Heart right ventricle (tissue), 16 donors: ENCODE measurements around the gene AGAP1. TPM values are rescaled to one million over a fixed set of nuclear protein-coding genes. Genes with fewer than 3 reads are reported as not detected.

ENCODE experiments used
- ATAC-seq, 8 donors: fragments of 200-7000 bp; cut with Tn5 transposase; one replicate each; pipeline ENCODE4 v1.9.1; 2020; ENCODE audit warnings: mild to moderate bottlenecking in 8 of 8, moderate library complexity in 8 of 8, moderate number of reproducible peaks in 1 of 8
- DNase-seq, 2 donors: peaks; one replicate each; pipeline ENCODE4 v3.0.0-alpha.2; 2020
- H3K27ac ChIP-seq, 10 donors: fragments of 200-600 bp; sonication (generic) in 2 of 10; one replicate each; pipeline versions ENCODE4 v1.5.0 to v1.8.0; 2020 to 2022; ENCODE audit warnings: mild to moderate bottlenecking in 3 of 10
- H3K27me3 ChIP-seq, 7 donors: fragments of 200-600 bp; one replicate each; pipeline ENCODE4 v1.8.0; 2021 to 2022; ENCODE audit warnings: mild to moderate bottlenecking in 2 of 7
- H3K36me3 ChIP-seq, 9 donors: fragments of 200-600 bp; sonication (generic) in 1 of 9; one replicate each; pipeline versions ENCODE4 v1.5.0 to v1.8.0; 2020 to 2022; ENCODE audit warnings: mild to moderate bottlenecking in 2 of 9
- H3K4me1 ChIP-seq, 9 donors: fragments of 200-600 bp; sonication (generic) in 1 of 9; one replicate each; pipeline versions ENCODE4 v1.5.0 to v1.8.0; 2020 to 2022; ENCODE audit warnings: mild to moderate bottlenecking in 4 of 9
- H3K4me3 ChIP-seq, 10 donors: fragments of 200-600 bp; sonication (generic) in 2 of 10; one replicate each; pipeline versions ENCODE4 v1.5.0 to v1.8.0; 2020 to 2022; ENCODE audit warnings: mild to moderate bottlenecking in 7 of 10, moderate library complexity in 2 of 10
- H3K9me3 ChIP-seq, 11 donors: fragments of 200-600 bp in 10 of 11; sonication (generic) in 2 of 11; one replicate each; pipeline versions ENCODE4 v1.5.0 to v1.8.0; 2013 to 2022; ENCODE audit warnings: mild to moderate bottlenecking in 2 of 11, control low read depth in 1 of 11, moderate library complexity in 1 of 11
- CTCF ChIP-seq, 9 donors: fragments of 200-600 bp; sonication (generic) in 2 of 9; IDR thresholded peaks; one replicate each; pipeline versions ENCODE4 v1.5.0 to v1.8.0; 2021 to 2022; ENCODE audit warnings: antibody characterized with exemption in 9 of 9, mild to moderate bottlenecking in 5 of 9, moderate library complexity in 1 of 9
- WGBS, 2 donors: extraction: QIAGEN DNeasy Blood & Tissue Kit; methylation state at CpG; one replicate each; pipeline ENCODE4 v1.1.7; 2013; ENCODE audit warnings: inconsistent platforms in 1 of 2; 5-methylcytosine and 5-hydroxymethylcytosine counted together
- intact Hi-C, 10 donors: fragments of 100-400 bp; cut with DNase I; formaldehyde crosslinking; loops; one replicate each; pipeline versions ENCODE4 v1.11.1 to v1.14.2; 2022
- polyA plus RNA-seq, 2 donors: library from polyadenylated mRNA; stranded (reverse); fragments of 200-250 nt; gene quantifications; one replicate each; pipeline ENCODE4 v1.2.3, GENCODE V29; 2013
- total RNA-seq, 10 donors: library from RNA; stranded (reverse); fragmentation: NEBNext Ultra II Directional in 3 of 10; extraction: Animal tissue kit (Norgen Biotek cat#: 25700) in 3 of 10; gene quantifications; one replicate each; pipeline versions ENCODE4 v1.2.1 to v1.2.4, GENCODE V29; 2021 to 2023
- donor health status: Arrhythmogenic right ventricular cardiomyopathy.
- donor health status: ischemic (EF 13 %, LVEDD 7.1; RV severe dilation, severe dysfunction).
- donor health status: healthy with polysubstance abuse.
- donor health status: DM: no; HTN: yes; CAD: no.
- donor health status: DM: no; HTN: no; CAD: no.
- donor health status: ischemic (EF 25% LVEDD 6.9; RV normal size, moderate dysfunction).
- donor health status: ischemic (EF 25% LVEDD 5.7; RV mildly dilated, moderate dysfunction).
- donor health status: healthy.
- donor health status: DM: yes; HTN: yes; CAD: no.
- donor health status: Ischemic cardiomyopathy.
- donor health status: ischemic (EF 35%, LVEDD 5.7; RV mildly dilated, moderate dysfunction).
- donor health status: nonischemic (EF 11% LVEDD 7.7; RV severe dilation, severe dysfunction).
- donor health status: DM: yes; HTN: yes; CAD: no.
- donor health status: PGD.
- donor health status: ischemic (EF 29% LVEDD 5.4; RV normal size, mild dysfunction).
- donor health status: nonischemic (EF 23%, LVEDD 6.1; RV moderate dilation, normal function).

Gene AGAP1
- total and polyA plus RNA-seq, 12 donors: 3.5 to 29.2 (median 19.4) TPM

GRCh38 chr2:235512699-235513053, 18.8 kb downstream of the AGAP1 start:
- TF ChIP-seq CTCF (IDR thresholded peaks at IDR 0.05): no peak
- Histone ChIP-seq H3K27me3 (no peaks in the 10 kb centered on the region), H3K9me3 (no peaks in the 10 kb centered on the region), H3K27ac (no peak overlapping the region), H3K36me3 (peaks cover 0 to 1% (median 0%) of the 10 kb centered on the region in 9 donors), H3K4me1 (peaks cover 0 to 18% (median 3%) of the 10 kb centered on the region in 9 donors), H3K4me3 (no peak overlapping the region)
- intact Hi-C loops: no loop called here
- no peak for DNase-seq
- WGBS, 2 donors: 93% methylated on average over 4 of the region's 4 CpGs
- no peak for ATAC-seq

- ATAC-seq: no peak
Observed at GRCh38 chr2:235513984-235514626, 20.3 kb downstream of the AGAP1 start.

GRCh38 chr2:235514627-235515363, 21.0 kb downstream of the AGAP1 start:
- TF ChIP-seq CTCF (IDR thresholded peaks at IDR 0.05): peak in 1 of 9 donors; percentile 5
- 91 to 94% methylated on average over 10 of the region's 10 CpGs for WGBS, 2 donors
- intact Hi-C loops: no loop called here
- Histone ChIP-seq H3K9me3 (no peaks in the 10 kb centered on the region), H3K27me3 (no peaks in the 10 kb centered on the region), H3K27ac (no peak overlapping the region), H3K36me3 (no peaks in the 10 kb centered on the region), H3K4me3 (no peak overlapping the region), H3K4me1 (peaks cover 0 to 31% (median 11%) of the 10 kb centered on the region in 9 donors)
- peak in 1 of 8 donors; percentile 15 for ATAC-seq
- no peak for DNase-seq

More at GRCh38 chr2:235513984-235514626, 20.3 kb downstream of the AGAP1 start:
- H3K36me3 ChIP-seq: no peaks in the 10 kb centered on the region
- 92 to 94% methylated on average over 14 of the region's 14 CpGs for WGBS, 2 donors
- no peak overlapping the region for H3K27ac ChIP-seq
- intact Hi-C loops: no loop called here
- no peak for TF ChIP-seq CTCF (IDR thresholded peaks at IDR 0.05)
- H3K9me3 ChIP-seq: no peaks in the 10 kb centered on the region
- no peak overlapping the region for H3K4me3 ChIP-seq
- no peak for DNase-seq
- H3K27me3 ChIP-seq: no peaks in the 10 kb centered on the region
- H3K4me1 ChIP-seq: peaks cover 0 to 31% (median 11%) of the 10 kb centered on the region in 9 donors

- Histone ChIP-seq H3K4me1 (peaks cover 0 to 31% (median 11%) of the 10 kb centered on the region in 9 donors), H3K36me3 (no peaks in the 10 kb centered on the region), H3K4me3 (no peak overlapping the region), H3K9me3 (no peaks in the 10 kb centered on the region), H3K27ac (no peak overlapping the region), H3K27me3 (no peaks in the 10 kb centered on the region)
- TF ChIP-seq CTCF (IDR thresholded peaks at IDR 0.05): no peak
- no peak for ATAC-seq
- DNase-seq: no peak
- WGBS, 2 donors: 95% methylated on average over 7 of the region's 7 CpGs
- intact Hi-C loops: no loop called here
Observed at GRCh38 chr2:235515364-235515742, 21.5 kb downstream of the AGAP1 start.
